GM12873 (cell line): ENCODE results near the gene GRID1.

ENCODE experiments used
- CTCF ChIP-seq: IDR thresholded peaks from 2 replicates; pipeline ENCODE4 v1.5.1; 2012; ENCODE audit warnings: low read depth, mild to moderate bottlenecking, moderate library complexity, low read length, control low read depth; ENCODE audit not compliant: insufficient read depth; ENCODE audit errors: missing control alignments

Gene GRID1

DNA sequence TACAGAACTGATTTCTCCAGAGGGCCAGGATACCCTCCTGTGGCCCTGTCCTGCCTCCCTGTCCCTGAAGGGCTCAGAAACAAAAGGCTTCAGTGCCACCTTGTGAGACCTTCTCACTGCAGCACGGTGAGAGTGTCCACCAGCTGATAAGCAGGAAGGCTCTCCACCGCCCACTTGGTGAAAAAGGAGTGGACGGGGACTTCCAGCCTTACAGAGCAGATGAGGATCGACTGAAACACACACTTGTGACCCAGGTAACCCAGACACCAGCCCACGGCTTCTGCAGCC is 330.1 kb downstream of the GRID1 start:
- TF ChIP-seq CTCF: no peak

- TF ChIP-seq CTCF: no peak
Measured at GRCh38 chr10:86035791-86036543, 330.6 kb downstream of the GRID1 start.

DNA sequence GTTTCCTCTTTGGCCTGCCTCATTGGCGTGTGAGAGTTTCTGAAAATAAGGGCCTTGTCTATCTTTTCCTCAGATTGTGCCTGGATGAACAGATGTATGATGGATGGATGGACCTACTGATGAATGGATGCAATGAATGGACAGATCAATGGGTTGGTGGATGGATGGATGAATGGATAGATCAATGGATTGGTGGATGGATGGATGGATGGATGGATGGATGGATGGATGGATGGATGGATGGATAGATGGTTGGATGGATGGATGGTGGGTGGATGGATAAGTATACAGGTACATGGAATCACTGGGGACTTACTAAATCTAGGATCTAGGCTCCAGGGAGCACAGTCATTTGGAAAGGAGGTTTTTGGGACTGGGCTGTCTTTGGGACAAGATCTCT is 331.9 kb downstream of the GRID1 start:
- TF ChIP-seq CTCF: no peak

GRCh38 chr10:86033581-86033980 is 333.0 kb downstream of the GRID1 start:
- TF ChIP-seq CTCF: no peak

GRCh38 chr10:86030312-86030711 is 336.3 kb downstream of the GRID1 start:
- no peak for TF ChIP-seq CTCF

- TF ChIP-seq CTCF: no peak
Measured at GRCh38 chr10:86027346-86027745, 339.2 kb downstream of the GRID1 start.

GRCh38 chr10:86025509-86025908 is 341.1 kb downstream of the GRID1 start:
- TF ChIP-seq CTCF: no peak
